ENCODE data around the gene IMMP2L.

IMMP2L gene

GRCh38 chr7:111530356-111530668 is 32.0 kb downstream of the IMMP2L start:
- no peak overlapping the region for H3K4me3 Mint-ChIP-seq
- no peaks in the 10 kb centered on the region for H3K36me3 Mint-ChIP-seq (ENCODE audit: low read depth)
- peaks cover 5% of the 10 kb centered on the region for H3K4me1 Mint-ChIP-seq (ENCODE audit: low read depth)
- no peaks in the 10 kb centered on the region for H3K27me3 Mint-ChIP-seq (ENCODE audit: low read depth)
- no peaks in the 10 kb centered on the region for H3K9me3 Mint-ChIP-seq
- H3K27ac Mint-ChIP-seq, result no peak overlapping the region

DNA sequence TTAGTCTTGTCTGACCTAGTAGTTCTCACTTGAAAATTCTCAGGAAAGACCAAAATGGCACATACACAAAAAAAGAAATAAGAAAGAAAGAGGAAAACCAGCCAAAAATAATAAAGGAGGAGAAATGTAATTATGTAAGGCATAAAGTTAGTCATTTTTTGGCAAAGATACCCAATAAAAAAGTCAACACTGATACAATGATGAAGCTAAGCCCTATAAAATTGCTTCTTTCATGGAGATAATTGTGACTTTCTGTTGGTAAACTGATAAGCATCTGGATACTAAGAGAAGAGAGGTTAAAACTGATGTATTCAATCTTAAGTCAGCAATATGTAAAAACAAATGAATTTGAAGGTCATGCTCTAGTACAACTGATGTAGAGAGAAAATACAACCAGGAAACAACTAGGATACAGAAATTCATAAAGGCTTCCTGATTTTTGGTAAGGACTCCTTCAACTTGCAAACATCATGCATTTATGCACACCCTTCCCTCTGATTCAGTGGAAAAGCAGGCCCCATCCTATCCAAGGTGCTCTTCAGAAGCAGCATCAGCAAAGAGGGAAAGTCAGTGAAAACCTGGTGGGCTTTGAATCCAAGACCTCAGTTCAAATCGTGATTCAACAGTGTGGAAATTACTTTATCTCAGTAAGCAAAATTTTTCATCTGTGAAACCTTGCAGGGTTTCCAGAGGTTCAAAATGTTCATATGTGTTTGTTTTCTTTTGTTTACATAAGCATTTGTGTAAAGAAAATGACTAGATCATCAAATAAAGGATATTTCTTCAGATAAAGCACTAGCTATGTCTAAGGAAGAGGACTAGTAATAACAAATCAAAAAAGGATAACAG is 32.6 kb downstream of the IMMP2L start:
- Mint-ChIP-seq H3K27ac (no peak overlapping the region), H3K27me3 (ENCODE audit: low read depth) (no peaks in the 10 kb centered on the region), H3K4me1 (ENCODE audit: low read depth) (peaks cover 5% of the 10 kb centered on the region), H3K9me3 (no peaks in the 10 kb centered on the region), H3K4me3 (no peak overlapping the region), H3K36me3 (ENCODE audit: low read depth) (no peaks in the 10 kb centered on the region)

GRCh38 chr7:111528331-111528730 is 34.0 kb downstream of the IMMP2L start:
- H3K36me3 Mint-ChIP-seq (ENCODE audit: low read depth), result no peaks in the 10 kb centered on the region
- H3K4me1 Mint-ChIP-seq (ENCODE audit: low read depth), result peaks cover 5% of the 10 kb centered on the region
- no peaks in the 10 kb centered on the region for H3K9me3 Mint-ChIP-seq
- no peaks in the 10 kb centered on the region for H3K27me3 Mint-ChIP-seq (ENCODE audit: low read depth)
- no peak overlapping the region for H3K4me3 Mint-ChIP-seq
- H3K27ac Mint-ChIP-seq, result no peak overlapping the region

DNA sequence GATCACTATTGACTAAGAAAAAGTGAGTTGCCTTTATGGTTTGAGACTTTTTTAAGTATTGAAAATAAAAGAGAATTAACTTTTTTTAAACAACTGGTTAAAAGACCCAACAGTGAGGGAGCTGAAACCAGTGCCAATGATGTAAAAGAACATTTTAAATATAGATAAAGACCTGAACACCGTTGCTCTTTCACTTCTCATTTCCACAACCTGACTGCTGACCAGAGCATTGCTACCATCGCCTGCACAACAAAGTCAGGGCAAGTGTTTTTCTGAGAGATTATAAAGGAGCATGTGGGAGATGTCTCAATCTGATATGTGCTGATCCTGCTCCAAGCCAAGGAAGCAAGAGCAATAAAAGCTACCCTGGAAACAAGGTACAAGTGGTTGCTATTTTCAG is 34.7 kb downstream of the IMMP2L start:
- H3K4me3 Mint-ChIP-seq, result no peak overlapping the region
- peaks cover 5% of the 10 kb centered on the region for H3K4me1 Mint-ChIP-seq (ENCODE audit: low read depth)
- no peak overlapping the region for H3K27ac Mint-ChIP-seq

DNA sequence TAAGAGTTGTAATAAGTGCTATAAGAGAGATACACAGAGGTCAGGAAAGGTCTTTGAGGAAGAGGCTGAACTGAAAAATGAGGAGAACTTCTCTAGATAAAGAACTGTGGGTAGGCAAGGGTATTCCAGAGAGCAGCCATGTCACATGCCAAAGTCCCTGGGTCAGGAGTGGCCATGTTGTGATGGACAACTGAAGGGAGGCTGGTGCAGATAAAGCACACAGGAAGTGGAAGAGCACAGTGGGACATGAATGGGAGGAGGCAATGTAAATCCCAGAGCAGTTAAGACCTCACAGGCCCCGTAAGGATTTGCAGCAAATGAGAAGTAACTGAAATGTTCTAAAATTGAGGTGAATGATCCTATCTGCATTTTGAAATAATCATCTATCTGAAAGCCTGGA is 37.2 kb downstream of the IMMP2L start:
- Mint-ChIP-seq H3K27me3 (ENCODE audit: low read depth) (no peaks in the 10 kb centered on the region), H3K36me3 (ENCODE audit: low read depth) (peaks cover 2% of the 10 kb centered on the region), H3K9me3 (no peaks in the 10 kb centered on the region), H3K4me3 (no peak overlapping the region), H3K4me1 (ENCODE audit: low read depth) (peaks cover 5% of the 10 kb centered on the region), H3K27ac (no peak overlapping the region)

More for the DNA sequence above, 34.7 kb downstream of the IMMP2L start:
- no peaks in the 10 kb centered on the region for H3K27me3 Mint-ChIP-seq (ENCODE audit: low read depth)
- no peaks in the 10 kb centered on the region for H3K9me3 Mint-ChIP-seq
- no peaks in the 10 kb centered on the region for H3K36me3 Mint-ChIP-seq (ENCODE audit: low read depth)

GRCh38 chr7:111521660-111522059 is 40.6 kb downstream of the IMMP2L start:
- H3K27ac Mint-ChIP-seq, result no peak overlapping the region
- H3K4me3 Mint-ChIP-seq, result no peak overlapping the region
- no peaks in the 10 kb centered on the region for H3K9me3 Mint-ChIP-seq
- H3K36me3 Mint-ChIP-seq (ENCODE audit: low read depth), result peaks cover 5% of the 10 kb centered on the region
- H3K4me1 Mint-ChIP-seq (ENCODE audit: low read depth), result no peaks in the 10 kb centered on the region
- H3K27me3 Mint-ChIP-seq (ENCODE audit: low read depth), result no peaks in the 10 kb centered on the region

- no peak overlapping the region for H3K4me3 Mint-ChIP-seq
- no peaks in the 10 kb centered on the region for H3K4me1 Mint-ChIP-seq (ENCODE audit: low read depth)
- H3K9me3 Mint-ChIP-seq, result no peaks in the 10 kb centered on the region
- H3K36me3 Mint-ChIP-seq (ENCODE audit: low read depth), result peaks cover 5% of the 10 kb centered on the region
- H3K27ac Mint-ChIP-seq, result no peak overlapping the region
- no peaks in the 10 kb centered on the region for H3K27me3 Mint-ChIP-seq (ENCODE audit: low read depth)
Observed at GRCh38 chr7:111518264-111518663, 44.0 kb downstream of the IMMP2L start.

- Mint-ChIP-seq H3K27ac (no peak overlapping the region), H3K4me1 (ENCODE audit: low read depth) (no peaks in the 10 kb centered on the region), H3K9me3 (no peaks in the 10 kb centered on the region), H3K27me3 (ENCODE audit: low read depth) (no peaks in the 10 kb centered on the region), H3K36me3 (ENCODE audit: low read depth) (peaks cover 5% of the 10 kb centered on the region), H3K4me3 (no peak overlapping the region)
Observed at GRCh38 chr7:111517549-111517951, 44.7 kb downstream of the IMMP2L start.

- Mint-ChIP-seq H3K36me3 (ENCODE audit: low read depth) (peaks cover 5% of the 10 kb centered on the region), H3K4me1 (ENCODE audit: low read depth) (no peaks in the 10 kb centered on the region), H3K9me3 (no peaks in the 10 kb centered on the region), H3K27me3 (ENCODE audit: low read depth) (no peaks in the 10 kb centered on the region), H3K27ac (no peak overlapping the region), H3K4me3 (no peak overlapping the region)
Observed at GRCh38 chr7:111516612-111517011, 45.7 kb downstream of the IMMP2L start.

DNA sequence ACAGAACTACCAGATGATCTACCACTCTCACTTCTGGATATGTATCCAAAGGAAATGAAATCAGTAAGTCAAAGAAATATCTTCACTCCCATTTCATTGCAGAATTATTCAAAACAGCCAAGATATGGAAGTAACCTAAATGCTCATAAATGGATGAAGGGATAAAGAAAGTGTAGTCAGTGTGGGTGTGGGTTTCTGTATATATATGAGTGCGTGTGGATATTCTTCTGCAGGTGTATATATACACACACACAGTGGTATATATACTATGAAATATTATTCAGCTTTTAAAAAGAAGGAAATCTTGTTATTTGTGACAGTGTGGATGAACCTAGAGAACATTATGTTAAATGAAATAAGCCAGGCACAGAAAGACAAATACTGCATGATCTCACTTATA is 48.7 kb downstream of the IMMP2L start:
- Mint-ChIP-seq H3K9me3 (no peaks in the 10 kb centered on the region), H3K4me3 (no peak overlapping the region), H3K27me3 (ENCODE audit: low read depth) (no peaks in the 10 kb centered on the region), H3K36me3 (ENCODE audit: low read depth) (no peaks in the 10 kb centered on the region), H3K27ac (no peak overlapping the region), H3K4me1 (ENCODE audit: low read depth) (no peaks in the 10 kb centered on the region)

- H3K27ac Mint-ChIP-seq, result no peak overlapping the region
- H3K36me3 Mint-ChIP-seq (ENCODE audit: low read depth), result no peaks in the 10 kb centered on the region
- no peak overlapping the region for H3K4me3 Mint-ChIP-seq
- H3K4me1 Mint-ChIP-seq (ENCODE audit: low read depth), result no peaks in the 10 kb centered on the region
- H3K9me3 Mint-ChIP-seq, result no peaks in the 10 kb centered on the region
- H3K27me3 Mint-ChIP-seq (ENCODE audit: low read depth), result no peaks in the 10 kb centered on the region
Observed at GRCh38 chr7:111511845-111512244, 50.4 kb downstream of the IMMP2L start.

DNA sequence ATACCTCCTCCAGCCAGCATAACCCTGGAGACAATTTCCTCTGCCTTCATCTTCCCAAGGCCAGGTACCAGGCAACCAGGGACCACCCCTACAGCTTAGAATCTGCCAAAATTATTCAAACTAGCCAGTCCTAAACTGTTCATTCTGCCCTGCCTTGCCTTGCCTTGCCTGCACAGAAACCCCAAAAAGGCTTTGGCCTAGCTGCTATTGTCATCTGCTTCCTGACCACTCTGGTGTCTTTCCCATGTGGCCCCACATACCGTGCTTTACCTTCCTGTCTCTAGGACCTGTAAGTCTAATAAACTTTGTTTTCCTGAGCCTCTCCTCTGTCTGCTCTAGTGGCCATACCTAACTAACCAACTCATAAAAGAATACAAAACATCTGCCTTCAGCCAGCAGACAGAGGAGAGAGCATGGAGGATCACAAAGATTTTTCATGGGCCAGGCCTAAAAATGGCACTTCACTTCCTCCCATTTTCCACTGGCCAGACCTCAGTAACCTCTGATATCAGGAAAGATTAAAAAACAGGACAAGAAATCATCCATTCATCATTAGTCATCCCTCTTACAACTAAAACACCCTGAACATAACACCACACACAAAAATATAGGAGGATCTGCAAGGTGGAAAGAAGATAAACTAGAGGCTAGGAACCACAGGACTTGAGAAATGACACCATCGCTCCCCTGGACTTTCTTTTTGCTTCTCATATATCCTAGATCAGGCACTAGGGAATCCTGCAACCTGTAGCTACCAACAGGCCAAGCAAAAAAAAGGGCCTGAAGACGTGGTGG is 51.5 kb downstream of the IMMP2L start:
- H3K27me3 Mint-ChIP-seq (ENCODE audit: low read depth), result no peaks in the 10 kb centered on the region
- H3K27ac Mint-ChIP-seq, result no peak overlapping the region

DNA sequence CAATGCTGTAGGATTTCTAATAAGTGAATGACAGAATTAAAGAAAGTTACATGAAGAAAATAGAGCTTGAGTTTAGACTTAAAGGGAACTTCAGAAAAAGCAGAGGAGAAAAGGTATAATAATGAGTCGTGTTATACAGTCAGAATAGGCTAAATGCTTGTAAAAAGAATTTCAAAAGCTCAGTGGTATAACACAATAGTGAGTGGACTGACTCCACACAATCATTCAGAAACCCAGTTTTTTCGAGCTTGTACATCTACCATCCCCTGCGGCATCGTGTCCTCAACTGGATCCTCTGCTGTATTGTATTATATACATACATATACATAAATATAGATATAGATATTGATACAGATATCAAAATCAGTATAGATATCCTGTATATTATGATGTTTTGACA is 52.2 kb downstream of the IMMP2L start:
- H3K36me3 Mint-ChIP-seq (ENCODE audit: low read depth), result no peaks in the 10 kb centered on the region
- H3K4me1 Mint-ChIP-seq (ENCODE audit: low read depth), result no peaks in the 10 kb centered on the region
- no peak overlapping the region for H3K27ac Mint-ChIP-seq
- H3K9me3 Mint-ChIP-seq, result no peaks in the 10 kb centered on the region
- H3K4me3 Mint-ChIP-seq, result no peak overlapping the region
- no peaks in the 10 kb centered on the region for H3K27me3 Mint-ChIP-seq (ENCODE audit: low read depth)

More for the DNA sequence above, 51.5 kb downstream of the IMMP2L start:
- no peaks in the 10 kb centered on the region for H3K9me3 Mint-ChIP-seq
- no peaks in the 10 kb centered on the region for H3K4me1 Mint-ChIP-seq (ENCODE audit: low read depth)
- H3K36me3 Mint-ChIP-seq (ENCODE audit: low read depth), result no peaks in the 10 kb centered on the region
- no peak overlapping the region for H3K4me3 Mint-ChIP-seq

GRCh38 chr7:111509288-111509687 is 53.0 kb downstream of the IMMP2L start:
- Mint-ChIP-seq H3K27ac (no peak overlapping the region), H3K4me3 (no peak overlapping the region), H3K4me1 (ENCODE audit: low read depth) (no peaks in the 10 kb centered on the region), H3K36me3 (ENCODE audit: low read depth) (no peaks in the 10 kb centered on the region), H3K9me3 (no peaks in the 10 kb centered on the region), H3K27me3 (ENCODE audit: low read depth) (no peaks in the 10 kb centered on the region)

DNA sequence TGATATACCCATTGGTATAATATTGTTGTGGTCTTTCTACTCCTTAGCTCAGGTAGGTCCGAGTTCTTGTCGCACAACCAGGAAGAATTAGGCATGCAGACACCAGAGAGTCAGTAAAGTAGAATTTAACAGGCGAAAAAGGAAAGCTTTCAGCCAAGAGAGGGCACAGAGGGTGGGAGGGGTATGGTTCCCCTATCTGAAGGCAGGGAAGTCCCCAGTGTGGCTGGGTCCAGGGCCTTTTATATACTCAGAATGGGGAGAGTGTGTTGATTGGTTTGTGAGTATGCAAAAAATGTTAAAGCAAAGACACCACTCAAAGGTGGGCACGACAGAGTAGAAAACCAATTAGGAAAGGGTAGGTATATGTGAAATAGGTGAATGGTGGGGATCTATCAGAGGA is 53.9 kb downstream of the IMMP2L start:
- Mint-ChIP-seq H3K36me3 (ENCODE audit: low read depth) (no peaks in the 10 kb centered on the region), H3K4me1 (ENCODE audit: low read depth) (no peaks in the 10 kb centered on the region), H3K27ac (no peak overlapping the region), H3K27me3 (ENCODE audit: low read depth) (no peaks in the 10 kb centered on the region), H3K9me3 (no peaks in the 10 kb centered on the region), H3K4me3 (no peak overlapping the region)
